Measurements from ENCODE around the gene EEF1AKMT3. TPM values are rescaled to one million over a fixed set of nuclear protein-coding genes. Genes with fewer than 3 reads are reported as not detected.
A peak's percentile ranks its signal among the peaks of the same experiment; 100 is the strongest.

The EEF1AKMT3 gene
- total RNA-seq, 1 donor from 2014 or later, result 7.1 TPM

GRCh38 chr12:57826966-57827365, 54.6 kb downstream of the EEF1AKMT3 start:
- FAIRE-seq, result peak; percentile 97

GRCh38 chr12:57829025-57829777, 56.8 kb downstream of the EEF1AKMT3 start:
- Histone ChIP-seq H3K36me3 (ENCODE audit: control insufficient read depth, insufficient read depth, low read length) (peaks cover 36% of the 10 kb centered on the region), H3K27me3 (ENCODE audit: control insufficient read depth, insufficient read depth, low read length) (no peaks in the 10 kb centered on the region), H3K4me3 (ENCODE audit: low read depth, low read length) (no peak overlapping the region)
- TF ChIP-seq, protein P1, sequence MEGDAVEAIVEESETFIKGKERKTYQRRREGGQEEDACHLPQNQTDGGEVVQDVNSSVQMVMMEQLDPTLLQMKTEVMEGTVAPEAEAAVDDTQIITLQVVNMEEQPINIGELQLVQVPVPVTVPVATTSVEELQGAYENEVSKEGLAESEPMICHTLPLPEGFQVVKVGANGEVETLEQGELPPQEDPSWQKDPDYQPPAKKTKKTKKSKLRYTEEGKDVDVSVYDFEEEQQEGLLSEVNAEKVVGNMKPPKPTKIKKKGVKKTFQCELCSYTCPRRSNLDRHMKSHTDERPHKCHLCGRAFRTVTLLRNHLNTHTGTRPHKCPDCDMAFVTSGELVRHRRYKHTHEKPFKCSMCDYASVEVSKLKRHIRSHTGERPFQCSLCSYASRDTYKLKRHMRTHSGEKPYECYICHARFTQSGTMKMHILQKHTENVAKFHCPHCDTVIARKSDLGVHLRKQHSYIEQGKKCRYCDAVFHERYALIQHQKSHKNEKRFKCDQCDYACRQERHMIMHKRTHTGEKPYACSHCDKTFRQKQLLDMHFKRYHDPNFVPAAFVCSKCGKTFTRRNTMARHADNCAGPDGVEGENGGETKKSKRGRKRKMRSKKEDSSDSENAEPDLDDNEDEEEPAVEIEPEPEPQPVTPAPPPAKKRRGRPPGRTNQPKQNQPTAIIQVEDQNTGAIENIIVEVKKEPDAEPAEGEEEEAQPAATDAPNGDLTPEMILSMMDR (IDR thresholded peaks at IDR 0.05; ENCODE audit: insufficient read depth, low read length, severe bottlenecking), result no peak
- no peak for FAIRE-seq
- DNase-seq (ENCODE audit: low read depth), result no peak

More at GRCh38 chr12:57826966-57827365, 54.6 kb downstream of the EEF1AKMT3 start:
- peaks cover 46% of the 10 kb centered on the region for H3K36me3 ChIP-seq (ENCODE audit: control insufficient read depth, insufficient read depth, low read length)
- no peak for DNase-seq (ENCODE audit: low read depth)
- TF ChIP-seq, protein P1 (IDR thresholded peaks at IDR 0.05; ENCODE audit: insufficient read depth, low read length, severe bottlenecking), result no peak
- H3K4me3 ChIP-seq (ENCODE audit: low read depth, low read length), result no peak overlapping the region
- no peaks in the 10 kb centered on the region for H3K27me3 ChIP-seq (ENCODE audit: control insufficient read depth, insufficient read depth, low read length)

DNA sequence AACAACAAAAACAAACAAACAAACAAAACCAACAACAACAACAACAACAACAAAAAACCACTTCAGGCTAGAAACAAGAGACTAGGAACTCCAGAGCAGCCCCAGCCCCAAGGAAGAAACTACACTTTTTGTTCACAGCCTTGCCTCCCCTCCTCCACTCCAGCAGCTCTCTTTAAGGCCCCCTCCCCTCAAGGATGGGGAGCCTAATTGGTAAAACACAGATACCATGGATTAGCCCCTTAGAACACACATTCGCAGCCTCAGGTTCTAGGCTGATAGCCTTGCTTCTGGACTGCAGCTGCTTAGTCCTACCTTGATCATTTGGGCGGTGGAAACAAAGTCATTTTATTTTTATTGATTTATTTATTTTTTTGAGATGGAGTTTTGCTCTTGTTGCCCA, 58.0 kb downstream of the EEF1AKMT3 start:
- Histone ChIP-seq H3K27me3 (ENCODE audit: control insufficient read depth, insufficient read depth, low read length) (no peaks in the 10 kb centered on the region), H3K4me3 (ENCODE audit: low read depth, low read length) (no peak overlapping the region), H3K36me3 (ENCODE audit: control insufficient read depth, insufficient read depth, low read length) (peaks cover 29% of the 10 kb centered on the region)
- TF ChIP-seq, protein P1 (IDR thresholded peaks at IDR 0.05; ENCODE audit: insufficient read depth, low read length, severe bottlenecking), result no peak
- no peak for FAIRE-seq
- DNase-seq (ENCODE audit: low read depth), result no peak

Other genes starting within 250 kb of the EEF1AKMT3 start
- gene MBD6, start 249.8 kb upstream of the EEF1AKMT3 start, total RNA-seq, result 5.0 and 5.1 TPM in 2 replicates
- 65.8 and 87.9 TPM in 2 replicates for gene DCTN2, start 225.4 kb upstream of the EEF1AKMT3 start, total RNA-seq
- under 0.01 and 0.26 TPM in 2 replicates for gene KIF5A, start 222.6 kb upstream of the EEF1AKMT3 start, total RNA-seq
- gene PIP4K2C, start 181.4 kb upstream of the EEF1AKMT3 start, total RNA-seq, result 38.4 and 46.3 TPM in 2 replicates
- 1.5 and 3.7 TPM in 2 replicates for gene DTX3, start 167.8 kb upstream of the EEF1AKMT3 start, total RNA-seq
- 0.26 and 0.53 TPM in 2 replicates for gene ARHGEF25, start 161.2 kb upstream of the EEF1AKMT3 start, total RNA-seq
- gene B4GALNT1, start 139.4 kb upstream of the EEF1AKMT3 start, total RNA-seq, result 0.13 TPM in 1 of 2 replicates, not detected in the other
- 182 and 405 TPM in 2 replicates for gene OS9, start 78.5 kb upstream of the EEF1AKMT3 start, total RNA-seq
- under 0.01 TPM in 2 replicates for gene AGAP2, start 33.9 kb upstream of the EEF1AKMT3 start, total RNA-seq
- gene TSPAN31, start 27.6 kb upstream of the EEF1AKMT3 start, total RNA-seq, result 100 and 109 TPM in 2 replicates
- gene CDK4, start 20.3 kb upstream of the EEF1AKMT3 start, total RNA-seq, result 61.3 and 113 TPM in 2 replicates
- gene MARCHF9, start 17.5 kb upstream of the EEF1AKMT3 start, total RNA-seq, result 6.3 and 8.1 TPM in 2 replicates
- 0.77 and 3.9 TPM in 2 replicates for gene CYP27B1, start 5.5 kb upstream of the EEF1AKMT3 start, total RNA-seq
- 2.8 and 5.8 TPM in 2 replicates for gene METTL1, start 509 bp upstream of the EEF1AKMT3 start, total RNA-seq
- 15.7 and 17.9 TPM in 2 replicates for gene TSFM, start 10.2 kb downstream of the EEF1AKMT3 start, total RNA-seq
- 0.79 and 1.9 TPM in 2 replicates for gene AVIL, start 46.1 kb downstream of the EEF1AKMT3 start, total RNA-seq
- 29.3 and 36.3 TPM in 2 replicates for gene CTDSP2, start 74.1 kb downstream of the EEF1AKMT3 start, total RNA-seq
- 6.6 and 10.8 TPM in 2 replicates for gene ATP23, start 169.0 kb downstream of the EEF1AKMT3 start, total RNA-seq

All from bronchial epithelial cell (primary cell).